GM21529 (cell line): ENCODE results near the gene ZNF285.
"Not testable (repeated sequence)": the region's sequence is repeated elsewhere in the genome, so short reads cannot be mapped to it uniquely, and the experiment has no call there.

Experiments
- ATAC-seq: cut with Tn5 transposase; IDR thresholded peaks from one replicate; pipeline ENCODE4 v1.9.1; 2021; ENCODE audit not compliant: unreplicated experiment

ZNF285 gene

DNA sequence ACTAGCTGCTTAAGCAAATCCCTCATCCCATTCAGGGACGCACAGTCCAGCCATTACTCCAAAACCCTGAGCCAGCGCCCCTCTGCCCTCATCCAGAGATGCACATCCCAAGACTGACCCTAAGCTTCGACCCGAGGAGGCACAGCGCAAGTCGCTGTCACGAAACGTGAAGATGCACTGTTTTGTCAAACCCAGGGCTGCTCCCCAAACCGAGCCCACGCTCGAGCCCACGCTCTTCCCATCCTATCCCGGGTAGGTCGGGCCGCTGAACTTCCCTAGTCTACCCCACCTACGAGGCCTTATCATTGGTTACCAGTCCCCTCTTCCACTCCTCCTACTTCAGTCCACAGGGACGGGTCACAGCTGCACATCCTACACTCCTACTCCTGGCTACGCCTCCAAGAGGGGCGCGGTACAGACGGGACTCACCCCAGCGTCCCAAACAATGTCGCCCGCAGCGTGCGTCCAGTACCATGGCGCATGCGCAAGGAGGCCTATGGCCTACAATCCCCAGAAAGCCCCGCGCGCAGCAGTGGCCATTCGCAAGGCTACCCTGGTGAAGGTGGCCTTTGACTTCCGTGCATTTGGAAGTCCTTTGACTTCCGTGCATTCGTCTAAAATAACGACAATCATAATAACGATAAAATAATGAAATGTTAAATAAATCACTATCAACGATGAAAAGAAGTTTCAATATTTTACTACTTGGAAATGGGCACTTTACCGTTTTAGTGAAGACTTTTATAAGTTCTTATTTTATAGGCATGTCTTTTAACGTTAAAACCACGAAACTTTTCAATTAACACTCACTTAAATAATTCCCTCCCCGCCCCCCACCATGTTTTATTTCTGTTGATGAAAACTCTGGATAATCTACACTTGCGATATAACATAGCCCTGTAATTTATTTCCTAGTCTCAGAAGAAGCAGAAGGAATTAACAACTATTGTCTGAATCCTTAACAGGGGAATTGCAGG lies at the start of gene ZNF285:
Gene ZNF285 (minus strand): TSS at position 470 of the 977 bp plus-strand sequence. CDS start 4,395 bp downstream, outside the sequence.
- peak; percentile 76 for ATAC-seq

DNA sequence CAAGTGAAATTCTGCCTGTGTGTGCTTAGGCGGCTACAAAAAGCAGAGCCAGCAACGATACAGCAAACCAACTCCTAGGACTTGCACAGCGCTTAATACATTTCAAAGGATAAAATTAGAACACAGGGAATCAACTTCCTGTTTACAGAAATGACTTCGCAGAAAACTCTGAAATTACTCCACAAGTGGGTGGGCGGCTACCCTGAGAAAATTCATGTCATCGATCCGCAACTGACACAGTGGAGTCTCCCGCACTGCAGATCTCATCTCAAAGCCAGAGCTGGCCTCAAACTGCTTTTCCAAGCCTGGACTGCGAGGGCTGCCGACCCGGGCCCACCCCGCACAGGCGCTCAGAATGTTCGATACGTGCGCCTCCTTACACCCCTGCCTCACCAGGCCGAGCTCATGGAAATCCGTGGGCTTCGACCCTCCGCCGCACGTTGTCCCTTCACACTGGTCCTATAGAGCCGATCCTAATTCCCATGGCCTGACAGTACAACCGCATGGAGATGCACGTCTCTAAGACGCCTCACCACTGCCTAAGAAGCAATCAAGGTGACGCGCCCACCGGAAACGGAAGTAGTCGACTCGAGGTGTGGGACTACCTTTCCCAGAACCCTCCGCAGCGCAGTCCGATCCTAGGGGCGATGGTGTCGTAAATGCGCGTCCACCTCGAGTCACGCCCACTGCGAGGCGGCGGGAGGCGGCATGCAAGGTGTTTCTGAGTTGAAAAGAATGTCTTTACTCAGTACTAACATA lies 46.7 kb upstream of the ZNF285 start, which contains the start of gene ZNF229:
Gene ZNF229 (minus strand): TSS at position 557 of the 759 bp plus-strand sequence. CDS start 5,625 bp downstream, outside the sequence.
- ATAC-seq = no peak

DNA sequence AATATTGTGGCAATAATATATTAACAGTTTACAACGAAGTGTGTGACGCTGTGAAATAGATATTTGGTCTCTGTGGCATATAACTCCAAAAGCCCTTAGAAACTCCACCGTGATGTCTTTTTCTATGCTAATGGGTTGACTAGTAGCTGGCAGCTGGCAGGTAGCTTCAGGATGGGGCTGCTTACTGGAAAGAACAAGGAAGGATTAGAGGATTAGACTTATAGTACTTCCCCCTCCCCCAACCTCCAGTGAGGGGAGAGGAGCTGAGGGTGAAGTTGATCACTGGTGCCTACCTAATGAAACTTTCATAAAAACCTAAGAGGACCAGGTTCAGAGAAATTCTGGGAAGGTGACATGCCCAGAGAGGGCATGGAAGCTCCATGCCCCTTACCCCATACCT lies 37.0 kb upstream of the ZNF285 start:
- ATAC-seq = no peak

DNA sequence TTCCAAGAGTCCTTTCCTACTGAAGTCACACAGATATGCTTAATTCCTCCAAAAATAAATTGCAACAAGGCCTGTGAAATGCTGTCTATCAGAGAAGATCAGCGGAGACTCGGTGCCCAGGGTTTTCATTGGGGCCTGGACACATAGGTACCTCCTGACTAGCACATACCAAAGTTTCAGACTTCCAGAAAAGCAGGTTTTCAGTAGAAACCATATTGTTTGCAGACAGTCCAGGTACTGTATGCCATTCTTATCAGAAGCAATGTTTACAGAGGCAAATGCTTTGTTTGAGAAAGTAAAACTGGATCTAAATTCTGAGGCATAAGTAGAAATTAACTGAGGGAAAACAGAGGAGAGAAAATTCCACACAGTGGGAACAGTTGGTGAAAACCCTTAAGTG lies 34.0 kb upstream of the ZNF285 start:
- ATAC-seq = no peak

DNA sequence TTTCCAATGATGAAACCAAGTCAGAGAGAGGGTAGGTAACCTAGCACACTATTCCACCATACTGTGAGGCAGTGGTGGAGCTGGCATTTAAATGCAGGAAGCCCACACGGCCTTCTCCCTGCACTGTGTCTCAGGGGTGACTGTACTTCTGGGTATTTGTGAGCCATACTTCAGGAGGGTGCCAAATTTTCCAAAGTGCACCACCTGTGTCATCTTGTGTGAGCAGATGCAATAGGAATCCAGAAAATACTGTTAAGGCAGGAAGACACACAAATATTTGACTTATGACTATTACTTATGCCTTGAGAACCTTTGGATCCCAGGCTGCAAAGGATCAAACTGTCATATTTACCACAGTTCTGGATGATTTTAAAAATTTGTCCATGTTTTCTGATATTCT lies 29.5 kb upstream of the ZNF285 start:
- ATAC-seq = no peak

DNA sequence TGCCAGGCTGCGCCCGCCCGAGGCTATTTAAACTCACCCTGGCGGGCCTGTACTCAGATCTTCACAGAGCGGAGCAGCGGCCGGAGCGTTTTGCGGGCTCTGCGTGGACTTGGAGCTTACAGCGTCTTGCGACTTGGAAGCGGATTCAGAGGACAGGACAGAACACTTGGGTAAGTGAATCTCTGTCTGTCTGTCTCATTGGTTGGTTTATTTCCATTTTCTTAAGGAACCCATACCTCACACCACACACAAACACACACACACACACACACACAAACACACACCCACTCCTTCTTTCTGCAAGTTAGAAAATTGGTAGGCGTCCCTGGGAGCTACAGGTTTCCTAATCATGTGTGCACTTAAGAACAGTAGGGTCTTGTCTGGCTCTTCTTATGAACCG lies 14.1 kb upstream of the ZNF285 start:
- ATAC-seq = not testable (repeated sequence)

DNA sequence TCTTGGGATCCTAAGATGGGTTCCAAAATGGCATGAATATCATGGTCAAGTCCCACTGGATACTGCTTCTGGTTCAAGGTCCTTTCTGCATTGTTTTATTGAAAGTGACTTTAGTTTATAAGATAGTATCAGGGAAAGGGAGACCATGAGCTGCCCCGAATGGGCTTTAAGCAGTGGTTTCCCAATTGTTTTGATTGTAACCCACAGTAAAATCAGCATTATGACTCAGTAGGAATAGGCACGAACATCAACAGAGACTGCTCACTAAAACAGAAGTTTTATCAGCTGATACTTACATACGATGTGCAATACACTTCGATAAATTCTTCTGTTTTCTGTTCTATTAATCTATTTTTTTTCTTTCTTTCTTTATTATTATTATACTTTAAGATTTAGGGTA lies 12.1 kb downstream of the ZNF285 start:
- ATAC-seq = not testable (repeated sequence)

DNA sequence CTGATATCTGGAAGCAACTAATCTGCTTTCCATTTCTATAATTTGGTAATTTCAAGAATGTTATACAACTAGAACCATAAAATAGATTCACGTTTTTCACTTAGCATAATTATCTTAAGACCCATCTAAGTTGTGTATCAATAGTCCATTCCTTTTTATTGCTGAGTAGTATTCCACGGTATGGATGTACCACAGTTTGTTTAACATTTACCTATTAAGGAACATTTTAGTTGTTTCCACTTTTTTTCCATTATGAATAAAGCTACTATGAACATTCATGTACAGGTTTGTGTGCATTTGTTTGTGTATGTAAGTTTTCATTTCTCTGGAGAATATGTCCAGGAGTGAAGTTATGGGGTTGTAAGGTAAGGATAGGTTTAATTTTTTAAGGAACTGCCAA lies 26.6 kb downstream of the ZNF285 start:
- no peak for ATAC-seq

DNA sequence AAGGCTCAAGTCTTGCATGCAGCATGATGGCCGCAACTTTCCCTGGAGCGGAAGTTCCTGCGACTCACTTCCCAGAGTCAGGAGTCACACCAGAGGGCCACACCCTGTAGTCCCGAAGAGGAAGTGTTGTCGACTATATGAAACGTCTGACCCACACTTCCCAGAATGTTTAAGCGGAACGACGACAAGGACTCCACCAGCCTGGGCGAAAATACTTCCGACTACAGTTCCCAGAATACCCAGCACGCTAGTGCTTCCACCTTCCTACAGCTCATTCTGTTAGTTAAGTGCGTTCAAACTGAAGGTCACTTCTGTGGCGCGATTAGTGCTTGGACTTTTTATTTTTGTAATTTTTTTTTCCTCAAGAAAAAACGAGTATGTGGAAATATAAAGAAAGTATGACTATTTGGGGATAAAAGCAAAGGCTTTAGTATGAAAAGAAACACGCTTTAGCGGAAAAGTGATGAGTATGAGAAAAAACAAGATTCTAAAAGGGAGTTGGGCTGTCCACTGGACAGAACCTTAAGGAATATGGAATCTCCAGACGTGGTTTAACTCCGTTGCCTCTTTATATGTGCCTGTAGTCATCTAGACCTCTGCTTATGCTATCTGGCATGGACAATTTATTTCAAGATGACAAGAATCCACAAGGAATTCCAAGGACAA lies 29.5 kb downstream of the ZNF285 start:
- no peak for ATAC-seq

DNA sequence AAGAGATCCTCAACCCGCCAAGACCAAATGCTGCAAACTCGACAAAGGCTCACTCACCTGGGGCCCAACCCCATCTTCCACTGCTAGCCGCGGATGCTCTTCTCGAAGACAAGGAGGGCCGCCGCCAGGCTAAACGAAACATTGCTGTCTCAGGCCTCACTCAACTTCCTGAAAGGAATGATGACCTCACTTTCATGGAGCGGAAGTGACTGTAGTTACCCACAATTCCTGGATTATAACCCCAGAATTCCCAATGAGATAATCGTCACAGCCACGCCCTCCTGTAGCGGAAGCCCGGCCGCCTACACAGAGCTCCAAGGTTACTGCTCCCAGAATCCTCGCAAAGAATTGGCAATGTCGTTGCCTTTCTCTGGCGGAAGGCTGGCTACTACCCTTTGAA lies 34.4 kb downstream of the ZNF285 start:
- ATAC-seq = no peak

DNA sequence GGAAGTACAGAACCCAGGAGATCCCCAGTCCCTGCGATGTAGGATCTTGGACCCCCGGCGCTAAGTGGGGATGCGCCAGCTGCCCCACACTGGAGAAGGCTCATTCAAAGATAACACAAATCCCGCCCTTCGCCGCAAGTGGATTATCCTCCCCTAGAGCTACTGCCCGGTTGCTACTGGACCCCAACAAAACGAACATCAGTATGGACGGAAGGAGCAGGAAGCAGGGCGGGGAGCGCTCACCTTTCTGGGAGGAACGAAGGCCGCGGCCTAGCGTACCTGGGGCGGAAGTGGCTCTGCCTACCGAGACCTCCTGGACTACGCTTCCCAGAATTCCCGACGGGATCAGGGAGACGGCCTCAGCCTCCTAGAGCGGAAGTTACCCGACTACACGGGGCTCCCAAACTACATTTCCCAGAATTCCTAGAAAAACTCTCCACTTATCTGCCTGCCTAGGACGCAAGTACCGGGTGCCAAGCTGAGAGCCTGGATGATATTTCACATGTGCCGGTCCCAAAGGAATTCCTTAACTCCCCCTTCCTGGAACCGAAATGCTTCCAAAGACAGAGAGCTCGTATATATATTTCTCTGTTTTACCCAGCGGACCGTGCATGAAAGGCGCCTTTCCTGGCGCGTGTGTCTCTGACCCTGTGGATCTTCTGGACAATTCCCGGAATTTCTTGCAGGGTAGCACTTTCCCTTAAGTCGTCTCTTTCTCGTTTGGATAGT lies 44.9 kb downstream of the ZNF285 start, which contains the start of gene ZNF112:
Gene ZNF112 (minus strand): TSS at position 298 of the 729 bp plus-strand sequence. CDS start 16,141 bp downstream, outside the sequence.
- ATAC-seq = no peak

DNA sequence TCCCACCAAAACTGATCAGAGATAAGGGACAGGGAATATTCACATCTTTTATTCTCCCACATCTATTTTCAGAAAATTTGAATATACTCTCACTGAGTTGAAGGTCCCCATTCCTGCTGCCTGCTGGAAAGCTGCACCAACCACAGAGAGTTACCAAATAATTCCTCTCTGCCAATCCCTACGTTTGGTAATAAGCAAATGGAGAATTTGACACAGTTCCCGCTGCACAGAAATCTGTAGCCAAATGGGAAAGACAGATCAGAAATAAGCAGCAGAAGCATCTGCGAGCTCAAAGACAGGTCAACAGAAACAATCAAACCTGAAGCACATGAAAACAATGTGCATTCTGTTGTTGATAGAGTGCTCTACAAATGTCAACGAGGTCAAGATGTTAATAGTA lies 54.9 kb downstream of the ZNF285 start:
- no peak for ATAC-seq

DNA sequence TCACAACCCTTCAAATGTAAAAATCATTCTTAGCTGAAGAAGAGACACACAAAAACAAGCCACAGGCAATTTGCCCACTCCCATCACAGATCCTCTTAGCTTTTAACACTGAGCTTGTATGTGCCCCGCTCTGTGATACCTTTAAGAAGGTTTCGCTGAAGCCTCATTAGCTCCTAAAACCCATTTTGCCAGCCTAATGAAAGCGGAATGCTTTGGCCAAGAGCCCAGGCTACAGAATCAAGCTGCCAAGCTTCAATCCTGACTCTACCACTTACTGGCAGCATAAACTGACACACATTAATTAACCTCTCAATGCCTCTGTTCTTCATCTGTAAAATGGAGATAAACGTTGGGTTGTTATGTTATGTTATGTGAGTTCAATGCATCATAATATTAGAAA lies 55.4 kb downstream of the ZNF285 start:
- ATAC-seq = no peak

DNA sequence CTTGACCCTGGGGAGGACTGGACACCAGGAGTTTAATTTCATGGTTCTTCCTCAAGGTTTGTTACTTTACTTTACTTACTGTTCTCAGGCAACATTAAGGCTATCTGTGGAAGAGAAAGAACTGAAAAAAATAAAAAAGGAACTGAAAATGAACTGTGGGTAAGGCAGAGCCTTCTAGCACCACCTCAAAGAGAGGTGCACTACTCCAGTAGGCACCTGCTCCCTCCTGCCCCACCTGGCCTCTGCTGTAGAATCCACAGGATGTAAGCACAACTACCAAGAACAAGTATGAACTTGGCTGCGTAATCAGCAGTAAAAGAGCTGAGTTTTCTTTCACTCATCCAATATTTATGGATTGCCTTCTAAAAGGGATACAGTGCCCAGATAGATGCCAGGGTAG lies 57.2 kb downstream of the ZNF285 start:
- no peak for ATAC-seq

DNA sequence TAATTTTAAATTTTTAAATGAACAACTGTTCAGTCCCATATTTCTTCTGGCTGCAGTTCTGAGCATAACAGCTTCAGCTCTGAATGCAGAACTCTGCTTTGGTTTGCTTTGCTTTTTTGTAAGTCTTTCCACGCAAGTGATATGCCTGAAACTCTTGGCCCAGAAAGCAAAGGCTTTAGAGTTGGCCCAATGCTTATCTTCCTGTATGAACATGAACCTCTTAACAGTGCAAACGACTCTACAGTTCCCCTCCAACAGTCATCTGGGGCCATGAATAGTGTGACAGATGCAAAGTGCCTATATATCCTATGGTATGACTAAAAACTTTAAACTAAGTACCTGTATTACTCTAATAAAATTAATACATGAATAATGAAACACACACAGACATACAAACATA lies 59.6 kb downstream of the ZNF285 start:
- no peak for ATAC-seq

DNA sequence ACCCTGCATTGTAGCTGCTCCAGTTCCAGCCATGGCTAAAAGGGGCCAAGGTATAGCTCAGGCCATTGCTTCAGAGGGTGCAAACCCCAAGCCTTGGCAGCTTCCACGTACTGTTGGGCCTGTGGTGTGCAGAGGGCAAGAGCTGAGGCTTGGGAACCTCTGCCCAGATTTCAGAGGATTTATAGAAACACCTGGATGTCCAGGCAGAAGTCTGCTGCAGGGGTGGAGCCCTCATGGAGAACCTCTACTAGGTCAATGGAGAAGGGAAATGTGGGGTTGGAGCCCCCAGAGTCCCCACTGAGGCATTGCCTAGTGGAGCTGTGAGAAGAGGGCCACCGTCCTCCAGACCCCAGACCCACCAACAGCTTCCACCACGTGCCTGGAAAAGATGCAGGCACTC lies 66.8 kb downstream of the ZNF285 start:
- ATAC-seq = not testable (repeated sequence)
